GM18867 (cell line): ENCODE results near the gene ZNF274.
"Not testable (repeated sequence)": the region's sequence is repeated elsewhere in the genome, so short reads cannot be mapped to it uniquely, and the experiment has no call there.

ENCODE experiments used
- ATAC-seq: cut with Tn5 transposase; IDR thresholded peaks from one replicate; pipeline ENCODE4 v1.9.1; 2021; ENCODE audit warnings: mild to moderate bottlenecking, moderate library complexity; ENCODE audit not compliant: unreplicated experiment

ZNF274 gene

GRCh38 chr19:58209577-58209976, 26.7 kb downstream of the ZNF274 start:
- ATAC-seq = no peak

GRCh38 chr19:58212336-58213074, 29.6 kb downstream of the ZNF274 start:
- ATAC-seq = no peak

GRCh38 chr19:58213075-58213369, 30.2 kb downstream of the ZNF274 start:
- no peak for ATAC-seq

GRCh38 chr19:58217069-58217481, 34.2 kb downstream of the ZNF274 start:
- no peak for ATAC-seq

- no peak for ATAC-seq
These were observed 34.9 kb downstream of the ZNF274 start for GRCh38 chr19:58217607-58218391.

GRCh38 chr19:58218899-58219298, 36.0 kb downstream of the ZNF274 start:
- ATAC-seq = no peak

- ATAC-seq = no peak
These were observed 45.2 kb downstream of the ZNF274 start for GRCh38 chr19:58227964-58228584.

- ATAC-seq = peak; percentile 85
These were observed 45.9 kb downstream of the ZNF274 start, which contains the start of gene ZNF544 for GRCh38 chr19:58228585-58229254. Gene ZNF544 (plus strand): TSS chr19:58228914. CDS start chr19:58244024, 15,110 bp downstream.

- ATAC-seq = no peak
These were observed 46.4 kb downstream of the ZNF274 start for GRCh38 chr19:58229255-58229639.

- ATAC-seq = no peak
These were observed 54.5 kb downstream of the ZNF274 start for GRCh38 chr19:58237324-58237723.

GRCh38 chr19:58243351-58243750, 60.5 kb downstream of the ZNF274 start:
- ATAC-seq = no peak

GRCh38 chr19:58248886-58249285, 66.0 kb downstream of the ZNF274 start:
- ATAC-seq = no peak

GRCh38 chr19:58252102-58252685, 69.3 kb downstream of the ZNF274 start:
- ATAC-seq = no peak

- not testable (repeated sequence) for ATAC-seq
These were observed 75.4 kb downstream of the ZNF274 start for GRCh38 chr19:58258259-58258658.

GRCh38 chr19:58261600-58261967, 78.7 kb downstream of the ZNF274 start:
- ATAC-seq = no peak

GRCh38 chr19:58261968-58262921, 79.4 kb downstream of the ZNF274 start:
- ATAC-seq = no peak

GRCh38 chr19:58262922-58263296, 80.0 kb downstream of the ZNF274 start:
- ATAC-seq = no peak
